Measurements from ENCODE around the gene CRYGN.
A peak's percentile ranks its signal among the peaks of the same experiment; 100 is the strongest.

The CRYGN gene

DNA sequence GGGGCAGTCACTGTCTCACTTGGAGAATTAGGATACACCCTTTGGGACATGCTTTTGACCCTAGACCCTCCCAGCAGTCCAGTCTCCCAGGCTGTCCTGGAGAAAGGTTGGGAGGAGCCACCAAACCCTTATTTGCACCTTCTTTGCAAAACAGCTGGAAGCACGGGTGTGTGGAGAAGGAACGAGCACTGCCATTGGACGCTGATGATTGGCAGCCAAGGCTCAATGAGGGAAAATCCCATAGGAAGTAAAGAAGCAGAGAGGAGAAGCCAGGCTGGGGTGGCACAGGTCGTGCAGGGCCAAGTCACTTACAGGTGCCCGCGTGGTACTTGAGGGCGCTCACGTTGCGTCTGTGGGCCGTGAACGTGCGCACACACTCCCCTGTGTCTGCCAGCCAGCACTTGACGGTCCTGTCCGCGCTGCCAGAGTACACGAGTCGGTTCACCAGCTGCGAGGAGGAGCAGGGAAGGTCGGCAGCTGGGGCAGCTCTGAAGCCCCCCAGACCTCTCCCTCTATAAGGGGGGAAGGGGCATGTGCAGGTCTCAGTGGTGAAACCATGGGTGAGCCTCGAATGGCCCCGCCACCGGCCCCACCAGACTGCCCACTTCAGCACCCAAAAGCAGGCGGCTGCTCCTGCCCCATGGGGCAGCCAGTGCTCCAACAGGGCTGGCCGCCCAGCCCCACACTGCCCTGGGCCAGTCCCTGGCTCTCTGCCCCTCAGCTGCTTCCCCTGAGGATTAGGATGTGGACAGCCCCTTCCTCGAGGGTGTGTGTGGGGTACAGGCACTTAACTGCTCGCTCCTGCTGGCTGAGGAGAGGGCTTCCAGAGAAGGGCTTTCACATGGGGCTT is 54.9 kb downstream of the CRYGN start:
- TF ChIP-seq, protein P1, sequence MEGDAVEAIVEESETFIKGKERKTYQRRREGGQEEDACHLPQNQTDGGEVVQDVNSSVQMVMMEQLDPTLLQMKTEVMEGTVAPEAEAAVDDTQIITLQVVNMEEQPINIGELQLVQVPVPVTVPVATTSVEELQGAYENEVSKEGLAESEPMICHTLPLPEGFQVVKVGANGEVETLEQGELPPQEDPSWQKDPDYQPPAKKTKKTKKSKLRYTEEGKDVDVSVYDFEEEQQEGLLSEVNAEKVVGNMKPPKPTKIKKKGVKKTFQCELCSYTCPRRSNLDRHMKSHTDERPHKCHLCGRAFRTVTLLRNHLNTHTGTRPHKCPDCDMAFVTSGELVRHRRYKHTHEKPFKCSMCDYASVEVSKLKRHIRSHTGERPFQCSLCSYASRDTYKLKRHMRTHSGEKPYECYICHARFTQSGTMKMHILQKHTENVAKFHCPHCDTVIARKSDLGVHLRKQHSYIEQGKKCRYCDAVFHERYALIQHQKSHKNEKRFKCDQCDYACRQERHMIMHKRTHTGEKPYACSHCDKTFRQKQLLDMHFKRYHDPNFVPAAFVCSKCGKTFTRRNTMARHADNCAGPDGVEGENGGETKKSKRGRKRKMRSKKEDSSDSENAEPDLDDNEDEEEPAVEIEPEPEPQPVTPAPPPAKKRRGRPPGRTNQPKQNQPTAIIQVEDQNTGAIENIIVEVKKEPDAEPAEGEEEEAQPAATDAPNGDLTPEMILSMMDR (IDR thresholded peaks at IDR 0.05; ENCODE audit: insufficient read depth, missing control alignments): no peak
- FAIRE-seq (no peak), DNase-seq (ENCODE audit: insufficient read length, low spot score) (no peak)

DNA sequence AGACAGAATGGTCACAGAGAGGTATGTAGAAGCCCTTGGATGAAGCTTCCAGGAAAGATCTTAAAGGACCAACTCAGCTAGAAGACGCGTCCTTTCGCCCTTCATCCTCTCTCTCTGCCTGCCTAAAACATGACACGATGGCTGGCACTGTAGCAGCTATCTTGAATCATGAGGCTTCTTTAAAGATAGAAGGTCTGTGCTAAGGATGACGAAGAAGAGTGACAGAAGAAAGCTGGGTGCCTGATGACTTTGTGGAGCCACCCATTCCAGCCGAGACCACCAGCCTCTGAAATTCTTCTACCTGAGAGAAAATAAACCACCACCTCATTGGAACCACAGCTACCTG is 55.6 kb downstream of the CRYGN start:
- DNase-seq (ENCODE audit: insufficient read length, low spot score) (no peak), FAIRE-seq (no peak)
- TF ChIP-seq, protein P1 (IDR thresholded peaks at IDR 0.05; ENCODE audit: insufficient read depth, missing control alignments): no peak

DNA sequence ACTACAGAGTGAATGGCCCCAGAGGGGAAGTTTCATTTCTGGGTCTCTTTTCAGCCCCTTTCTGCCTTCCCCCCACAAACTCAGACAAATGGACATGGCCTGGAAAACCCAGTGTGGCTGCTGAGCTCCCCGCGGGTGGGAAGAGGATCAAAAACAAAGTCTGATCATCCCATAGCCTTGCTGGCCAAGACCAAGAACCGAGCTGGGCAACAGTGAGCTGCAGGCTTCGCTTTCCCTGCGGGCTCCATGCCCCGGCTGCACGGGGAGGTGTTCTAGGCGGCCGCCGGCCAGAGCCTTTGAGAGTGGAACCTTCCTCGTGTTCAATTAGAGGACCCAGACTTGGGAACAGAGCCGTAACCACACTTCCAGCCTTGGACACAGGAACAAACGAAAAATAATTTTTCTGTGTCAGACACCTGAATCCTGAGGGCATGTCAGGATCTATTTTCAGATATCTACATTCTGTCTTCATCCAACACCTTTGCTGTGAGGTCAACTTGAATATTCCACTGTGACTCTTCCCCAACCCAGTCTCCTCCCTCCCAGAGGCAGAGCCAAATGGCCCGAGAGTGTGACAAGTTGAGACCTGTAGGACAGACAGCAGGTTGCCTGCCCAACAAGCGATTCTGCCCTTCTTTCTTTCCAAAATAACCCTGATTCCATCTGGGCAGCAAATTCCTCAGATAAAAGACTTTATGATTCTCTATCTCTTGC is 56.1 kb downstream of the CRYGN start:
- TF ChIP-seq, protein P1 (IDR thresholded peaks at IDR 0.05; ENCODE audit: insufficient read depth, missing control alignments): no peak
- no peak for FAIRE-seq
- DNase-seq (ENCODE audit: insufficient read length, low spot score): no peak

DNA sequence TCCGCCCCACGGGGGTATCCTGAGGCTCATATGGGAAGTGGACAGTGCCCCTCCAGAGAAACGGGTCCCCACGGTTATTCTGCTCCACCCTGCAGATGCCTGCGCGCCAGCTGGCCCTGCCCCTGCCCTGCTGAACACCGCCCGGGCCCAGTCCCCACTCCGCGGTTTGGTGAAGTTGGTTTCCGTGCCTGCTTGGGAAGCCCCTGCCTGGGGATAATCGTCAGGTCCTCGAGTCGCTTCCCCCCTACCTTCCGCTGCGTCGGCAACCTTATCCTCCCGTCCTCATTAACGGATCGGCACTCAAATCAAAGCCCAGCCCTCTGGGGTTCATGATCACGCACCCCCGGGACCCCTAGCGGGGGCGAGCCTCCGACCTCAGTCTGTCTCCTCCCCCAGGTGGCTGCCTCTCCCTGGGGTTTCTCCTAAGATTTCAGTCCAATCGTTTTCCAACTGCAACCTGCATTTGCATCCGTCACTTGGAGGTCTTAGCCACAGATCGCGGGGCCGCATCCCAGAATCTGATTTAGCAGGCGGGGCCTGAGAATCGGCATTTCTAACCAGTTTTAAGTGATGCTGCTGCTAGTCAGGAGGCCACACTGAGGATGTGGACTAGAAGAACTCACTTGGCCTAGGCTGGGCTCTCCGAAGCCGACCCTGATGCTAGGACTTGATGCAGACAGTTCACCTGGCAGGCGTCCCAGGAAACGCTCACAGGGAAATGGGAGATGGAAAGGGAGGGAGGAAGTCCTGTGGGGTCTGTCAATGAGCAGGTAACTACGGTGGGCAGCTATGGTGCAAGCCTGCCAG is 57.7 kb downstream of the CRYGN start:
- TF ChIP-seq, protein P1 (IDR thresholded peaks at IDR 0.05; ENCODE audit: insufficient read depth, missing control alignments): no peak
- DNase-seq (ENCODE audit: insufficient read length, low spot score): peak; percentile 17
- no peak for FAIRE-seq

DNA sequence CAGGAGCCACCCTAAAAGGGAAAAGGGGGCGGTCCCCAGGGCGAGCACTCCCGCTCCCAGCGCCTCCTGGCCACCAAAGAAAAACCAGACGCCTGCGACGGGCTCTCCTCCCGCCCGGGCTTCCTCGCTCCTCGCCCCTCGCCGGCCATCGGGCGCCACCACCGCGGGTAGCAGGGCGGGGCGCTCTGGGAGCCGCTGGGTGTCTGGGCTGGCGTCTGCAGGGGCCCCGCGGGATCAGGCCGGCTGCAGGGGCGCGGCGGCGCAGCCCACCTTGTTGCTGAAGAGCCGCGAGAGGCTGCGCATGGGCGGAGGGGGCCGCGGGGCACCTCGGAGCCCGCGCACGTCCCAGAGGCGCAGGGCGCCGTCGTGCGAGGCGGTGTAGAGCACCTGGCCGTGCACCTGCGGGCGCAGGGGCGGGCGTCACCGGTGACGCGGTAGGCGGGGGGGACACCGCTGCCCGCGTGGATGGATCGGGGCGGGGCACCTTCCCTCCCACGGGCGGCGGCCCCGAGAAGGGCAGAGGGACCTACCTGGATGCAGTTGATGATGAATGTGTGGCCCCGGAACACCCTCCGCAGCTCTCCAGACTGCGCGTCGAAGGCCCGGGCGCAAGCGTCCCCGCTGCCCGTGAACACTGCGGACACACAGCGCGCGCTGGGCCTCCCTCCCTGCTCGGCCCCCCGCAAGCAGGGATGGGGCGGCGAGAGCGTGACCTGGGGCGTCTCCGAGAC is 58.4 kb downstream of the CRYGN start:
- peak; percentile 46 for DNase-seq (ENCODE audit: insufficient read length, low spot score)
- no peak for FAIRE-seq
- TF ChIP-seq, protein P1 (IDR thresholded peaks at IDR 0.05; ENCODE audit: insufficient read depth, missing control alignments): no peak

DNA sequence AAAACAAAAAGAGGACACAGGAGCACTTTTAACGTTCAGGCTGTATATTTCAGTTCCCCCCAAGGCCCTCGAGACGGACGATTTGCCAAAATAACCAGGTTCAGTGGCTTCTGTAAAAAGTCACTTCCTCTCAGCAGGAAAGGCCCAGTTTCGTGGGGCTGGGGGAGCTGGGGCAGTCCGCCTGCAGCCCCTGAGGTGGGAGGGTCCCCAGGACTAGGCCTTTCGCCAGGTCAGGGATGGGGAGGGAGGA is 58.9 kb downstream of the CRYGN start:
- FAIRE-seq: no peak
- TF ChIP-seq, protein P1 (IDR thresholded peaks at IDR 0.05; ENCODE audit: insufficient read depth, missing control alignments): no peak
- DNase-seq (ENCODE audit: insufficient read length, low spot score): peak; percentile 17

Measured in D721Med (cell line).